WTC11 (cell line): ENCODE data around the gene KLHL12. TPM values are rescaled to one million over a fixed set of nuclear protein-coding genes. Genes with fewer than 3 reads are reported as not detected.

Experiments used
- ATAC-seq: fragments of 200-7000 bp; cut with Tn5 transposase; 2 replicates; pipeline ENCODE4 v1.10.0; 2021; ENCODE audit warnings: mild to moderate bottlenecking, moderate library complexity
- CTCF ChIA-PET: fragments of 300-600 bp; sonication (Branson Sonifier 250); formaldehyde crosslinking; loops from one replicate; lab custom pipeline; 2021; ENCODE audit warnings: antibody characterized with exemption; lab: Charles Lee
- POLR2A ChIA-PET: fragments of 350-600 bp; sonication (Branson Sonifier 250); formaldehyde crosslinking; loops from one replicate; lab custom pipeline; 2021; ENCODE audit warnings: antibody characterized with exemption; lab: Charles Lee
- DNase-seq: peaks from one replicate; pipeline ENCODE4 v3.0.0; 2021; ENCODE audit warnings: low spot score
- H3K27ac Mint-ChIP-seq: 2 replicates; pipeline ENCODE4 v1.8.0; 2021; ENCODE audit warnings: mixed read lengths
- H3K27me3 Mint-ChIP-seq: 2 replicates; pipeline ENCODE4 v1.8.0; 2021; ENCODE audit warnings: low read depth, mild to moderate bottlenecking, moderate library complexity, mixed read lengths
- H3K36me3 Mint-ChIP-seq: 2 replicates; pipeline ENCODE4 v1.8.0; 2021; ENCODE audit warnings: mixed read lengths
- H3K4me1 Mint-ChIP-seq: 2 replicates; pipeline ENCODE4 v1.8.0; 2022; ENCODE audit warnings: mixed read lengths
- H3K4me3 Mint-ChIP-seq: 2 replicates; pipeline ENCODE4 v1.8.0; 2021; ENCODE audit warnings: mild to moderate bottlenecking, moderate library complexity, mixed read lengths
- H3K9me3 Mint-ChIP-seq: 2 replicates; pipeline ENCODE4 v1.8.0; 2021; ENCODE audit warnings: mixed read lengths
- AR ChIP-seq: fragments of 250-450 bp; sonication (Bioruptor Pico); IDR thresholded peaks from 2 replicates; pipeline ENCODE4 v1.9.0; 2021; ENCODE audit warnings: mild to moderate bottlenecking
- ATF2 ChIP-seq: sonication (generic); formaldehyde crosslinking; IDR thresholded peaks from 2 replicates; pipeline ENCODE4 v1.8.1; 2022; ENCODE audit warnings: low read depth, missing genetic modification reagents, borderline replicate concordance
- ELF4 ChIP-seq: sonication (generic); formaldehyde crosslinking; IDR thresholded peaks from 2 replicates; pipeline ENCODE4 v1.8.1; 2022; ENCODE audit warnings: low read depth, mild to moderate bottlenecking, moderate library complexity, missing genetic modification reagents
- ERG ChIP-seq: fragments of 250-450 bp; sonication (Bioruptor Pico); IDR thresholded peaks from 2 replicates; pipeline ENCODE4 v1.8.0; 2021; ENCODE audit warnings: mild to moderate bottlenecking
- ESRRA ChIP-seq: sonication (generic); formaldehyde crosslinking; IDR thresholded peaks from 2 replicates; pipeline ENCODE4 v1.8.1; 2022; ENCODE audit warnings: mild to moderate bottlenecking, missing genetic modification reagents, borderline replicate concordance
- JAZF1 ChIP-seq: fragments of 250-450 bp; sonication (Bioruptor Pico); IDR thresholded peaks from 2 replicates; pipeline ENCODE4 v1.9.0; 2021; ENCODE audit warnings: moderate library complexity, mild to moderate bottlenecking, inconsistent platforms
- MLX ChIP-seq: sonication (generic); formaldehyde crosslinking; IDR thresholded peaks from 2 replicates; pipeline ENCODE4 v1.8.1; 2023; ENCODE audit warnings: mild to moderate bottlenecking, missing genetic modification reagents, moderate library complexity
- NFE2L1 ChIP-seq: sonication (generic); formaldehyde crosslinking; IDR thresholded peaks from 2 replicates; pipeline ENCODE4 v1.8.1; 2023; ENCODE audit warnings: missing genetic modification reagents
- NR1H2 ChIP-seq: sonication (generic); formaldehyde crosslinking; IDR thresholded peaks from 2 replicates; pipeline ENCODE4 v1.9.0; 2021; ENCODE audit warnings: mild to moderate bottlenecking, moderate library complexity, missing genetic modification reagents
- NR3C1 ChIP-seq: sonication (generic); formaldehyde crosslinking; conservative IDR thresholded peaks from 2 replicates; pipeline ENCODE4 v1.8.1; 2023; ENCODE audit warnings: low read depth, mild to moderate bottlenecking, missing genetic modification reagents
- PREB ChIP-seq: sonication (generic); formaldehyde crosslinking; IDR thresholded peaks from 2 replicates; pipeline ENCODE4 v1.8.1; 2022; ENCODE audit warnings: mild to moderate bottlenecking, missing genetic modification reagents, moderate library complexity, borderline replicate concordance
- RELA ChIP-seq: sonication (generic); formaldehyde crosslinking; IDR thresholded peaks from 2 replicates; pipeline ENCODE4 v1.8.1; 2022; ENCODE audit warnings: missing genetic modification reagents, mild to moderate bottlenecking, borderline replicate concordance
- SMAD3 ChIP-seq: sonication (generic); formaldehyde crosslinking; IDR thresholded peaks from 2 replicates; pipeline ENCODE4 v1.8.0; 2022; ENCODE audit warnings: missing genetic modification reagents, mild to moderate bottlenecking, borderline replicate concordance
- SOX15 ChIP-seq: fragments of 250-450 bp; sonication (Bioruptor Pico); IDR thresholded peaks from 2 replicates; pipeline ENCODE4 v1.9.0; 2021; ENCODE audit warnings: mild to moderate bottlenecking
- USF2 ChIP-seq: sonication (generic); formaldehyde crosslinking; IDR thresholded peaks from 2 replicates; pipeline ENCODE4 v1.8.1; 2023; ENCODE audit warnings: mild to moderate bottlenecking, missing genetic modification reagents, moderate library complexity
- ZNF138 ChIP-seq: sonication (generic); formaldehyde crosslinking; conservative IDR thresholded peaks from 2 replicates; pipeline ENCODE4 v1.8.1; 2022; ENCODE audit warnings: mild to moderate bottlenecking, moderate library complexity, missing genetic modification reagents
- ZNF219 ChIP-seq: sonication (generic); formaldehyde crosslinking; IDR thresholded peaks from 2 replicates; pipeline ENCODE4 v1.8.0; 2023; ENCODE audit warnings: missing genetic modification reagents, mild to moderate bottlenecking, borderline replicate concordance
- ZNF396 ChIP-seq: fragments of 250-450 bp; sonication (Bioruptor Pico); IDR thresholded peaks from 2 replicates; pipeline ENCODE4 v1.8.0; 2021; ENCODE audit warnings: mild to moderate bottlenecking, moderate library complexity, borderline replicate concordance
- ZNF532 ChIP-seq: fragments of 250-450 bp; sonication (Bioruptor Pico); IDR thresholded peaks from 2 replicates; pipeline ENCODE4 v1.9.0; 2021; ENCODE audit warnings: mild to moderate bottlenecking, borderline replicate concordance
- ZNF671 ChIP-seq: fragments of 250-450 bp; sonication (Bioruptor Pico); IDR thresholded peaks from 2 replicates; pipeline ENCODE4 v1.8.0; 2021; ENCODE audit warnings: mild to moderate bottlenecking
- ZSCAN18 ChIP-seq: fragments of 250-450 bp; sonication (Bioruptor Pico); IDR thresholded peaks from 2 replicates; pipeline ENCODE4 v2.1.2; 2022; ENCODE audit warnings: mild to moderate bottlenecking, moderate library complexity
- total RNA-seq: library from RNA; stranded (reverse); gene quantifications from 3 replicates; pipeline ENCODE4 v1.2.3, GENCODE V29; 2021

The KLHL12 gene
- total RNA-seq, 1 experiment from 2014 or later: 29.6 TPM

GRCh38 chr1:202892501-202892900, 34.5 kb downstream of the KLHL12 start (continued):
- TF ChIP-seq RELA (CRISPR knock-in tag) (no peak), USF2 (CRISPR knock-in tag) (no peak), ZNF671 (CRISPR knock-in tag) (no peak), ZNF219 (CRISPR knock-in tag) (no peak), JAZF1 (CRISPR knock-in tag) (no peak), ELF4 (CRISPR knock-in tag) (no peak), ZNF138 (CRISPR knock-in tag) (no peak), ZSCAN18 (CRISPR knock-in tag) (no peak)
- TF ChIP-seq, all 79 proteins: peak for 0

- H3K27ac Mint-ChIP-seq: no peak overlapping the region
- TF ChIP-seq ZNF532 (CRISPR knock-in tag) (no peak), PREB (CRISPR knock-in tag) (no peak), ERG (CRISPR knock-in tag) (no peak), NFE2L1 (CRISPR knock-in tag) (no peak), USF2 (CRISPR knock-in tag) (no peak), ATF2 (no peak), NR3C1 (CRISPR knock-in tag) (no peak), SMAD3 (no peak), ZNF396 (CRISPR knock-in tag) (no peak), NR1H2 (no peak), ESRRA (no peak), AR (CRISPR knock-in tag) (no peak), SOX15 (no peak), ZNF671 (CRISPR knock-in tag) (no peak), MLX (CRISPR knock-in tag) (no peak)
These were observed 36.6 kb downstream of the KLHL12 start for GRCh38 chr1:202890392-202890791.

More at GRCh38 chr1:202890392-202890791, 36.6 kb downstream of the KLHL12 start:
- ChIA-PET POLR2A (no interaction called here), CTCF (interaction anchor here (0.6 kb wide), 1 partner anchor 107 kb away, joined by 4 read pairs; no protein-coding TSS in a partner anchor)
- no peak overlapping the region for H3K4me3 Mint-ChIP-seq
- no peak for ATAC-seq
- no peak for DNase-seq
- no peaks in the 10 kb centered on the region for H3K9me3 Mint-ChIP-seq
- peaks cover 22% of the 10 kb centered on the region for H3K36me3 Mint-ChIP-seq
- H3K27me3 Mint-ChIP-seq: no peaks in the 10 kb centered on the region
- H3K4me1 Mint-ChIP-seq: peaks cover 27% of the 10 kb centered on the region
